Measurements from ENCODE around the gene LCN2.

The LCN2 gene

DNA sequence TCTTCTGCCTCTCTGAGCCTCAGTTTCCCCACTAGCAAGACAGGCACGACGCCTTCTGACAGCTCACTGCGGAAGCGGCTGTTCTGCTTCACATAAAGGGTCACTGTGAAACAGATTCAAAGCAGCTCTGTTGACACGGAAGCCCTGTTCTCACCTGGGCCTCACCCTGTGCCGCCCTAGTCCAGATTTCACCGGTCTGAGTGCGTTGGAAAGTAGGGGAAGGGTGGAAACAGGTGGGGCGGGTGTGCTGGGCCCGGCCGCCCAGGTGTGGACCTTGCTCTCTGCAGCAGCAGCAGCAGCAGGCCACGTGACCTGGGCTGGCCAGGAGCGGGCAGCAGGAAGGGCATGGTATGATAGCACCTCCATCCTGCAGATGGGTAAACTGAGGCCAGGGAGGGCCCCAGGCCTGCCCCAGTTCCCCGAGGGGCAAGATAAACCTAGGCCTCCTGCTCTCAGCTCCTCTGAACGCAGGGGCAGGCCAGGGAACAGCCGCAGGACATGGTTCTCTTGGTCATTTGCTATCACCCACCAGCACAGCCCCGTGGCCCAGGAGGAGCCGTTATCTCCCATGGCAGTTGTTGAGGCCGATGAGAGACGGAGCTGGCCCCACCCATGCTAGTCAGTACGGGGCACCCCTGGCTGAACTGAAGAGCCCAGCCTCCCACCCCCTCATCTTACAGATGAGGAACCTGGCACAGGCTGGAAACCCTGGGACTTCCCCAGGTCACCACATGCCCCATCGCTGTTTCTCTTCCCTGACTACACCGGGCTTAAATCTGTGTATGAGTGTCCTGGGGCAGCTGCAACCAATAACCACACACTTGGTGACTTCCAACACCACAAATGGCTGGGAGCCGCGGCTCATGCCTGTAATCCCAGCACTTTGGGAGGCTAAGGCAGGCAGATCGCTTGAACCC is 33.8 kb upstream of the LCN2 start:
- DNase-seq = no peak

DNA sequence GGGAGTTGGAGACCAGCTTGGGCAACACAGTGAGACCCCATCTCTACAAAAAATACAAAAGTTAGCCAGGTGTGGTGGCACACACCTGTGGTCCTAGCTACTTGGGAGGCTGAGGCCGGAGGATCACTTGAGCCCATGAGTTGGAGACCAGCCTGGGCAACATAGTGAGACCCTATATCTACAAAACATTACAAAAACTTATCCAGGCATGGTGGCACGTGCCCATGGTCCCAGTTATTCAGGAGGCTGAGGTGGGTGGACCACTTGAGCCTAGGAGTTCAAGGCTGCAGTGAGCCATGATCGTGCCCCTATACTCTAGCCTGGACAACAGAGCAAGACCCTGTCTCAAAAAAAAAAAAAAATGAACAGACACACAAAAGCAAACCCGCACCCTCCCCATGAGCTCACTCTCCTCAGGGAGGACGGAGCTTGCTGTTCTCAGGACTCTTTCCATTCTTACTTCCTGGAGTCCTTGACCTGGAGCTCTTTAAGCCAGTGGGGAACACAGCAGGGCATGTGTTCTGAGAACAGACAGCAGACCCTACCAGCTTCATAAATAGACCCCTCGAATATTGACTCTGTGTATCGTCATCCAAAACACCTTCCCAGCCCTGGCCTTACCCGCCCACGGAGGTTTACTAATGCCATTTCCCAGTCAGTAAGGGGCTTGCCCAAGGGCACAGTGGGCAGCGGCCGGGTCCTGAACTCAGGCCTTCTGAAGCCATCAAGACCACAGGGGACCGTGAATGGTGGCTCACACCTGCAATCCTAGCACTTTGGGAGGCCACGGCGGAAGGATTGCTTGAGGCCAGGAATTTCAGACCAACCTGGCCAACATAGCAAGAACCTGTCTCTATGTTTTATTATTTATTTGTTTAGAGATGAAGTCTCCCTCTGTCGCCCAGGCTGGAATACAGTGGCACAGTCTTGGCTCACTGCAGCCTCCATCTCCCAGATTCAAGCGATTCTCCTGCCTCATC is 32.9 kb upstream of the LCN2 start:
- DNase-seq = no peak

DNA sequence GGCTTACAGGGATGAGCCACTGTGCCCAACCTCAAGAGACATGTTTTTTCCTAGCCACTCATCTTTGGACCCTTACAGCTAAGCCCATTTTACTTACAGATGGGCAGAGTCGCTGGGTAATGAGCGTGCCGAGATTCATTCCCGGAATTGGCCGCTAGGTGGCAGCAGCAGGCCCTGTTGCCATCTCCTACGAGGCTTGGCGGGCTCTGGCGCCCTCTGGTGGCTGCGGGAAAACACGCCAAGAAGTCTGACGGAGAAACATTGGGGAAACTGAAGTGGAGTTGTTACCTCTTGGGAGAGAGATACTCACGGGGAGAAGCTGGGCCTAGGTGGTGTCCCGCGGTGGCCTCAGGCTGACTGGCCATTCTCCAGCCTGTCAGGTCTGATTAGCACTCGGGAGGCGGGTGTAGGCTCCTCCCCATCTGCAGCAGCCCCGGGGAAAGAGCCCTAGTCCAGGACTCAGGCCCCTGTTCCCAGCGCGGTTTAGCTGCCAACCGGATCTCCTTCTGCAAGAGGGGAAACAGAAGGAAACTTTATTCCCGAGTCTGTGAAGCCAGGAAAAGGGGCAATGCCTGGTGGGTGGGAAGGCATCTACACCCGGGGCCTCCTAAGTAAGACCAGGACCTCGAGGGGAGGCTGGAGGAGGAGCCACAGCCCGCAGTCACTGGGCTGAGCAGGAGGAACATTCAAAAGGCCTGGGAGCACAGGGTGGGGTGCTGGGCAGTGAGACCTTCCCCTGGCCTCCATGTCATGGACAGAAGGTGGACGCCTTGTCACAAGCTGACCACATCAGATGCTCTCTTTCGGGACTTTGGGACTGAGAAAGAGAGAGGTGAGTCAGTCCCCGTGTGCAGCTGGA is 31.4 kb upstream of the LCN2 start:
- peak; percentile 78 for DNase-seq

DNA sequence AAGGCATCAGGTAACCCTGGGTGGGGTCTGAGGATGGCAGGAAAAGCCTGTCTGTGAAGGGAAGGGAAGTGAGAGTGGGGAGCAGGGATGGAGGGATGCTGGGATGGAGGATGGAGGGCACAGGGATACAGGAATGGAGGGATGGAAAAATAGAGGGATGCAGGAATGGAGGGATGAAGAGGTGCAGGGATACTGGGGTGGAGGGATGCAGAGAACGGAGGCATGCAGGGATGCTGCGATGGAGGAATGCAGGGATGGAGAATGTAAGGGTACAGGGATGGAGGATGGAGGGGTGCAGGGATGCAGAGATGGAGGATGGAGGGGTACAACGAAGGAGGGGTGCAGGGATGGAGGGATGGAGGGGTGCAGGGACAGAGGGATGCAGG is 30.8 kb upstream of the LCN2 start:
- DNase-seq = no peak

DNA sequence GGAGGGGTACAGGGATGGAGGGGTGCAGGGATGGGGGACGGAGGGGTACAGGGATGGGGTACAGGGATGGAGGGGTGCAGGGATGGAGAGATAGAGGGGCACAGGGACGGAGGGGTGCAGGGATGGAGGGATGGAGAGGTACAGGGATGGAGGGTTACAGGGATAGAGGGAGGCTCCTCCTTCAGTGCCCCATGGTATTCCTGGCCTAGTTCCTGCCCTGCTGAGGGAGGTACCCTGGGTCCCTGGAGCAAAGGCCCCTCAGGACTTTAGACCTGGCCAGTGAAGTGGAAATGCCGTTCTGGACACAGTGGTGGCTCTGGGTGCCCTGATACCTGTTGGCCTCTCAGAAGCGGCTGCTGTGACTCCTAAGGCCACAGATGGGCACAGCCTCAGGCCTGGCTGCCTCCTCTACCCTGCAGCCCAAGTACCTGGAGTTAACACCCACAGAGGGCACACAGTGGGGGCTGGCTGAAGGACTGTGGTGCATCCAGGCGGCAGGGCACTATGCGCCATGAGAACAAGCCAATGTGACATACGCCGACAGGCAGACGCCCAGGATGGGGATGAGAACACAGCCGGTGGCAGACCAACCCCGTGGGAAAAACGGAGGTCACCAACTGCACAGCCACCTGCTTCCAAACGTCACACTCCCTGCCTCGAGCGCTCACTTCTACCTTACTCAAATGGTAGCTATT is 30.1 kb upstream of the LCN2 start:
- no peak for DNase-seq

DNA sequence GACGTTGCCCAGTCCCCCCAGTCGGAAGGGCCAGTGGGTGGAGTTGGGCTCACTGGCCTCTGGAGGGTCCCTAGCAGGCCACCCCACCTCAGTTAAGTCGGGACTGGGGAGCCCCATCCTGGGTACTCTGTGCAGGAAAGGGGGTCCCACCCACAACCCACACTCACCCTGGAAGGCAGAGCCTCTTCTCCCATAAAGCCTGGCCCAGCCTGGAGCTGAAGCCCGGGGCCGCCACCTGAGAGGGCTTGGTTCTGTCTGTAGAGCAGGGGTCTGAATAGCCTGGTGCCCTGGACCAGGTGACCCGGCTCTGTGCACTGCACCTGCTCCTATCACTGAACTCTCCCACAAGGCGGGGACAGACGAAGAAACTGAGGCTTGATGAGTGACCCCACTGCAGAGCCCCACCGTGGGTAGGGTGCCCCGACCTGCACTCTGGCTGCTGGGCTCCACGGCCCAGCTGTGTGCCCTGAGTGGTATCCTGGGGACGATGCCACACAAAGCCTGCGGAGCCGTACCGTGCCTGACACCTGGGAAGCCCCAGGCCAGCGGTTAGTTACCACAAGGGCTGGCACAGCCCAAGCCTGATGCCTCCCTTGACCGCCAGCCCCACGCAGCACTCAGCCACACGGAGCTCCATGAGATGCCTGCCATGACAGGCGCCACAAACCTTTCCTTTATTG is 29.1 kb upstream of the LCN2 start:
- DNase-seq = no peak

DNA sequence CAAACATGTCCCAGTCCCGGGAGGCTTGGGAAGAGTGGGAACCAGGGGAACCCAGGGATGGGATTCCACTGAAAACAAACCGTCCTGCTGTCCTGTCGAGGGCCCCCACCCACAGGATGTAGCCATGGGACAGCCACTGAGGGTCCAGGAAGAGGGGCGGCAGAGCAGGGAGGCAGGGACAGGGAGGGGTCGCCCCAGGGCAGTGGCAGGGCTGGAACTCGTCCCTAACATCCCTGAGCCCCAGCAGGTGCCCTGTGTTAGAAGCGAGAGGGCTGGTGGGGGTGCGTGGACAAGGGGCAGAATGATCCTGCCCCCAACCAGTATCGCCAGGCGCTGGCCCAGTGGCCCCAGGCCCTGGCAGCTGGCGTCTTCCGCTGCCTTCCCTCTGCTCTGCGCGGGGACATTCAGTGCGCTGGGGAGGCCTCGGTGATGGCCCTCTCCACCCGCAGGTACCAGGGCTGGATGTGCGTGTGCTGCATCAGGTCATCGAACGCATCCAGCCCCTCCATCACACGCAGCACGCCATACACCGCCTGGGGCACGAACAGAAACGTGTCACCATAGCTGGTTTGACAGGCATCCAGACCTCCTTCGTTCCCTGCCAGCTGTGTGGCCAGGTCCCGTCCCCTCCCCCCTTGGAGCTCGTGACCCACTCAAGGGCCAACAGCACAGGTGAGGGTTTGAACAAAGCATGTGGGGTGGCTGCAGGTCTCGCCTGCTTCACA is 28.4 kb upstream of the LCN2 start:
- DNase-seq = no peak

DNA sequence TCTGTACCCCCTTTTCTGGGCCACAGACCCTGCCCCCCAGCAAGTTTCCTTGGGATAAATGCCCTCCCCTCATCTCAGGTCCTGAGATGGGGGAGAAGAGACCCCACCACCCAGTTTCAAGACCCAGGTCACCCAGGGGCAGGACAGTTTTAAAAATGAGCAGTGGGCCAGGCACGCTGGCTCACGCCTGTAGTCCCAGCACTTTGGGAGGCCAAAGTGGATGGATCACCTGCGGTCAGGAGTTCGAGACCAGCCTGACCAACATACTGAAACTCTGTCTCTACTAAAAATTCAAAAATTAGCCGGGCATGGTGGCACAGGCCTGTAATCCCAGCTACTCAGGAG is 27.8 kb upstream of the LCN2 start:
- no peak for DNase-seq

DNA sequence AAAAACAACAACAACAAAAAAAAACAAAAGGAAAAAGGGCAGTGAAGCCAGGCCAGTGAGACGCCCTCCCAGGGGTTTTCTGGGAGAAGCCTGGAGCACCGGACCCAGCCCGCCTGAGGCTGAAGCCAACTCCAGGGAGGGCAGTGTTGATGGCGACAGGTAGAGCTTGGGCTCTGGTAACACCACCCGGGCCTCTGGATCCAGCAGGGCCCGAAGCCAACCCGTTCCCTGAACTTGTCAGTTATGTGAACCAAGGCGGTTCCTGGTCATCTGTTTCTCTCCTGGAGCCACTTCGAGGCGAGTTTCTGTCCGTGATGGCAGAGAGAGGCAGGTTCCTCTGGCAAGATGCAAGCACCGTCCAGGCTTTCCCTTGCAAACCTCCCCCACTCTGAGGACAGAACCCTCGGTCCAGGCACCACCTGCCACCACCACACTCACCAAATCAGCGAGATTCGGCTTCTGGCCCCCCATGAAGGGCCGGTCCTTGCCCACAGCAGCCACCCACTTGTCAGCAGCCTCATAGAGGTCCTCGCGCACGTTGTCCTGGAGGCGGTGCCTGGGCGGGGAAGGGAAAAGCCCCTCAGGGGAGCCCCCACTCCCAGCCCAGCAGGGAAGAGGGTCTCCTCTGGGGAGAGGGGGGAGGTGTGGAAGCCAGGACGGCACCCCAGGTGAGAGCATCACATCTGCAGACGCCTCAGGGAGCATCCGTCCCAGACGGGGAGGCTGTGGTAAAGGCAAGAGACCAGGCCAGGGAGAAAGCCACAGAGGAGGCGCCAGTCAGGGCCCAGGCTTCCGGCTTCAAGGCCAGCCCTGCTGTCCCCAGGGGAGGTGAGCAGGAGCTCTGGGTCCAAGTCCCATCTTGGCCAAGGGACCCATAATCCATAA is 27.1 kb upstream of the LCN2 start:
- DNase-seq = no peak

DNA sequence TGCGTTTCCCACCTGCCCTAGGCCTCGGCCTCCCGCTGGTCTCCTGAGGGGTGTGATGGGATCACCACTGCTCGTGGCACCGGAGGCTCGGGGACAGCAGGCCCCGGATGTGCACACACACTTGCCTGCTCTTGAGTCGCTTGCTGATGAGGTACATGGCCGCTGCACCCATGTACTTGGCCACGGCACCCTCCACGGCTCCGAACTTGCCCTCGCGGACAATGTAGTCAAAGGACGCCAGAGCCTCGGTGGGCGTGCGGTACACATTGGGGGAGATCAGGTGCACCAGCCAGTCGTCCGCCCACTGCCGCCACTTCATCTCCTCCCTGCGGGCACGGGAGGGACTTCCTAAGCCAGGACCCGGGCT is 26.5 kb upstream of the LCN2 start:
- DNase-seq = no peak

DNA sequence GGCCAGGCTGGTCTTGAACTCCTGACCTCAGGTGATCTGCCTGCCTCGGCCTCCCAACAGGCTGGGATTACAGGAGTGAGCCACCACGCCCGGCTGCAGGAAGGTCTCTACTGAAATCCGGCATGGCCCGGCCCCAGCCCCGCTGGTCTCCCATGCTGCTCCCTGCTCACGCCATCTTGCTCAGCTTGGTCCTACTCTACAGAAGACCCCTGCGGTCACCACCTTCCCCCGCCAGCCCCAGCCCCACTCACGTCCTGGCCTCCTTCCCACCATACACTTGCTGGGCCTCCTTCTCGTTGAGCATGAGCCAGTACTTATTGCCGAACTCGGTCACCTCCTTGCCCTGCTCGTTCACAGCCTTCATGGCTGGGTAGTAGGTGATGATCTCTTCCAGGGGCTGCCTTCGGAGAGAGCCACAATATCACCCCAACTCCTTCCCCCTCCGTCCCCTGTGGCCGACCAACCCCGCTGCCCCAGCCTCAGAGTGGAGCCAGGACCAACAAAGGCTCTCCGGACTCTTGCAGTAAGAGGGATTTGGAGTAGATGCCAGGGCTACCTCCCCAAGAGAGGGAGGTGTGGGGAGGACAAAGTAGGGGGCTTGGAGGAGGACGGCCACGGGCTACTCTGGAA is 25.7 kb upstream of the LCN2 start:
- no peak for DNase-seq

DNA sequence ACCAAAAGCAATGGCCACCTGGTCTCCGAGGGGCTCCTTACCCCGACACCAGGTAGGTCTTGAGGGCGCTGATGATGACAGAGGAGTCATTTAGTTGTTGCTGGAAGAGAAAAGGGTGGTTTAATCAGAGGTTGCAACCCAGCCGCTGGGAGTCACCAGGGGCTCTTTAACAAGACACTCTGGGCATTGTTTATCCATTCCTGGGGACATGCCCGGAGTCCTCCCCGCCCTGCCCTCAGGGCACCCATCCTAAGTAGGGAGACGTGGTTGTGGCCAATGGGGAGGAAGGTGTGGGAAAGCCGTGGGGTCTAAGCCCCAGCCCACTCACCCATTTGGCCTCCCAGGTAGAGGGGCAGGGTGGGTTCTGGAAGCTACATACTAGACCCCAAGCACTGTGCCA is 24.8 kb upstream of the LCN2 start:
- DNase-seq = no peak

DNA sequence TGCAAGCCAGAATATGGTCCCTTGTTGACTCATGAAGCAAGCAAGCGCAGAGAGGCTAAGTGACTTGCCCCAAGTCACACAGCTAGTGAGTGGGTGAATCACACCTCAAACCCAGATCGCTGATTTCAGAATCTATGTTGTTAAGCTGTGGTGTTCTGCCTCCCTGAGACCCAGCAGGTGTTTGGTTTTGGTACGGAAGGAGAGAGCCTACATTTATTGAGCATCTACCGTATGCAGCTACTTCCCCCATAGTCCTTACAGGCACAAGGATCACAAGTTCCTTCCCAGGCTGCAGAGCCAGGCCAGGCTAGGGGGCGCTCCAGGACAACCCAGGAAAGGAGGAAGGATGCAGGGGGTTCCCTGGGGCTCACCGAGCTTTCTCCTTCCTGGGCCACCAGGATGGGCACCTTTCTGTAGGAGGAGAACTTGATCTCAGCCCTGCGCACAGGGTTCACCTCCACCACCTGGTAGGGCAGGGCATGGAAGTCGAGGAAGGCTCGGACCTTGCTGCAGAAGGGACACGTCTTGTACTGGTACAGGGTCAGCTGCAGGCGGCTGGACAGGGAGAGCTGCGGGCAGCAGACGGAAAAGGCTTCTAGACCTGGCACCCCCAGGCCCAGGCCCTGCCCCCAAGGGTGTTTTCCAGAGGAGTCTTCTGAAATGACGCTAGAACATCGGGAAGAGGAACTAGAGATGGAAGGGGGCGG is 24.2 kb upstream of the LCN2 start:
- DNase-seq = no peak

DNA sequence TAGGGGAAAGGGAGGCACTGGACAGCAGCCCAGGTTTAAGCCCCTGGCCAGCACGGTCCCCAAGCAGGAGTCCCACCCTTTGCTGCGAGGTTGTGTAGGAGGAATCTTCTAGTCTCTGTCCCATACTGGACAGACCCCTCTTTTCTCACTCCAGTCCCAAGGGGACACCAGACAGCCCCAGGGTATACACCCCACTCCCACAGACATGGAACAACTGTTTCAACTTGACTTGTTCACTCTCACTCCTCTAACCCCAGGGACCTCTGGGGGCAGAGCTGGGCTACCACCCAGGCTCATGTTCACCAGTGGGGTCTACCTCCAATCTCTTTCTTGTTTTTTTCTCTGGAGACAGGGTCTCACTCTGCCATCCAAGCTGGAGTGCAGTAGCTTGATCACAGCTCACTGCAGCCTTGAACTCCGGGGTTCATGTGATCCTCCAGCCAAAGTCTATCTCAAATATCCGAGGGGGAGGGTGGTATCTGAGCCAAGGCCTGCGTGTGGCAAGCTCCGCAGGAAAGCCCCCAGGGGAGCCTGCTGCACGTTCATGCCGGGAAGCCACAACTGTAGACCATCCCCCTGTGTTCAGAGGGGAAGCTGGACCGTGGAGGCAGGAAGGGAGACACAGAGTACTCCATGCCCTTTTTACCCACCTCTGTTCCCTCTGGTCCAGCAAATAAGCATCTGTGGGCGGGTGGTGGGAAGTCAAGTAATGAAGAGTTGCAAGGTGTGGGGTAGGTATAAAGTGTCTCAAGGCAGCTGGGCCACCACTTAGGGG is 23.5 kb upstream of the LCN2 start:
- DNase-seq = no peak

DNA sequence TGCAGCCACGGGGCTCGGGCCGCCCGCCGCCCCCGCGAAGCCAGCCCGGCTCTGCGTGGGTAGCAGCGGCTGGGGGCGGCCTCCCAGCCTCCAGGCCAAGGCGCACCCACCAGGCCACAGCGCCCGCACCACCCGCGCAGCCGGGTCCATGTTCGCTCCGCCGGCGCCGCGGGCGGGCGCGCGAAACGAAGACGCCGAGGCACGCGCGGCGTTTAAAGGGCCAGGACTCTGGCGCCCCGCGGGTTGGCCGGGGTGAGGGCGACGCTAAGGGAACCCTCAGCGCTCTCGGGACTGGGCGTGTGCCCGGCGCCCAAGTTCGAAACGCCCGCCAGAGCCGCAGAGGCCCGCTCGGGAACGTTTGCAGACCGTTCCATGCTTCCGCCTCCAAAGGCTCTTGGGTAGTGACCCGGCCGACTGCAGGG is 21.7 kb upstream of the LCN2 start, which contains the start of gene PTGES2:
Gene PTGES2 (minus strand): TSS at position 162 of the 422 bp plus-strand sequence. CDS start 12 bp downstream, at position 150.
- DNase-seq = peak; percentile 59

DNA sequence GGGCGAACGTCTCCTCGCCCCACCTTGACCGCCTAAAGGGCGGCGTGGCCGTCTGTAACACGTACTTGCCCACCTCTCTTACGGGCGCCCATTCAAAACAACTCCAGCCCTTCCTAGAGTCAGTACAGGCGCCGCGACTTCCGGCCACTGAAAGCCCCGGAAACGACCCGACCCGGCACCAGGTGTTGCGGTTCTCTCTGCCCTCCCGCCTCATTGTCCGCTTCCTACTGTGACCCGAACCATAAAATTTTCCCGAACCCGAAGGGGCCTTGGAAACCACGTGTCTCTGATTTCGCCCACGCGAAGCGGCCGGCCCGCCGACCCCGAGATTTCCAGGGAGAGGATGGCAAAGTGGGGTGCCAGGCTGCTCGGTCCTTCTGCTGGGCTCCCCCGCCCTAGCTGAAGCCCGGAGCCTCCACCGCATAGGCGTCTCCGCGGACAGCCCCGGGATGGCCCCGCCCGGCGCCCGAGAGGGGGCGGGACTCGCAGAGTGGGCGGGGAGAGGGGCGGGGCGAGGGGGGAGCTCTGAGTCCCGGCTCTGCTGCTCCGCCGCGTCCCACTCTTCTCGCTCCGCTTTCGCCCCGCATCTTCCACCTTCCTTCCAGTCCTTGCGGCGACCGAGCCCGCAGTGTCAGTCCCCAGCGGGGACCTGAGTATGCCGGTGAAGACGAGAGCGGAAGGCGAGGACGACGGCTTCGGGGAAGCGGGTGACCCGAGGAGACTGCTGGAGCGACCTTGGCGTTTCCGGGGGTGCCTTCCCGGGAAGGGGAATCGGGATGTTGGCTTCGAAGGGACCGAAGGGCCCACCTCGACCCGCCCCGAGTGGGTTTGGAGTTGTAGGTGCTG is 21.0 kb upstream of the LCN2 start:
- DNase-seq = peak; percentile 82
